T-helper 22 cell (primary cell): ENCODE results near the gene NUDT3.
"Not testable (repeated sequence)": the region's sequence is repeated elsewhere in the genome, so short reads cannot be mapped to it uniquely, and the experiment has no call there.

ENCODE experiments used
- DNase-seq: peaks from one replicate; pipeline ENCODE4 v3.0.0-alpha.2; 2020; ENCODE audit warnings: low read depth

Gene NUDT3

DNA sequence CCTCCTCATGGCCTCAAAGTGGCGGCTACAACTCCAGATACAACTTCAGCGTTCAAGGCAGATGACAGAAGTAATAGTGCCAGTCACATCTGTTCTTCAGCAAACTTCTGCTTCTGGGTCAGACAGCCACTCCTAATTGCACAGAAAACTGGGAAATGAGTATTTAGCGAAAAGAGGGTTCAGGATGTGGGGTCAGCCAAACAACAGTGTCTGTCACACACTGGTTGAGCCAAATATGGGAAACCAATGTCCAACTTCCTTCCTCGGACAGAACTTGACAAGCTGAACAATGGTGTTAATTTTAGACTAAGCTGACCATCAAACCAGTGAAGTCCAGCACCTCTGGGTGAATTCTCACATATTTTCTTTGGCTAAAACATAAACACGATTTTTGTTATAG, 22.1 kb downstream of the NUDT3 start:
- DNase-seq: no peak

DNA sequence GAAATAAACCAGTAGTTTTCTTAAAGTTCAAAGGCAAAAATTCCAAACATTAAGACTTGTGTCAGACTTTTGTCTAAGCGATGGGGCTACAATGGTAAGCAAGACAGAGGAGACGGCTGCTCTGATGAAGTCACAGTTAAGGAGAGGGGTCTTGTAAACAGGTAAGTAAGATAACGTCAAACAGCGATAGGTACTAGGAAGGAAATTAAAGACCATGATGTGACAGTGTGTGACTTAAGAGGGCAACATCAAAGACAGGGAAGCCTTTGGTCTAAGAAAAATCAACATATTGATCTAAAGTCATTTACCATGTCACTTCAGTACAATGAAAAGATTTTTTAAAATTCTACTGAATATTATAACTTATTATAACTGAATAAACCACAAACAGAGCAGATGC, 23.1 kb downstream of the NUDT3 start:
- no peak for DNase-seq

DNA sequence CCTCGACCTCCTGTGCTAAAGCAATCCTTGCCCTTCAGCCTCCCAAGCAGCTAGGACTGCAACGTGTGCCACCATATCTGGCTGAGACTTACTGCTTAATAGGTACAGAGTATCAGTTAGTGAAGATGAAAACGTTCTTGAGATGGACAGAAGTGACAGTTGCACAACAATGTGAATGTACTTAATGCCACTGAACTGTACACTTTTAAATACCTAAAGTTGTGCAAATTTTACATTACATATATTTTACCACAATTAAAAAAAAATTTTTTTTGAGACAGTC, 25.9 kb downstream of the NUDT3 start:
- DNase-seq: no peak

DNA sequence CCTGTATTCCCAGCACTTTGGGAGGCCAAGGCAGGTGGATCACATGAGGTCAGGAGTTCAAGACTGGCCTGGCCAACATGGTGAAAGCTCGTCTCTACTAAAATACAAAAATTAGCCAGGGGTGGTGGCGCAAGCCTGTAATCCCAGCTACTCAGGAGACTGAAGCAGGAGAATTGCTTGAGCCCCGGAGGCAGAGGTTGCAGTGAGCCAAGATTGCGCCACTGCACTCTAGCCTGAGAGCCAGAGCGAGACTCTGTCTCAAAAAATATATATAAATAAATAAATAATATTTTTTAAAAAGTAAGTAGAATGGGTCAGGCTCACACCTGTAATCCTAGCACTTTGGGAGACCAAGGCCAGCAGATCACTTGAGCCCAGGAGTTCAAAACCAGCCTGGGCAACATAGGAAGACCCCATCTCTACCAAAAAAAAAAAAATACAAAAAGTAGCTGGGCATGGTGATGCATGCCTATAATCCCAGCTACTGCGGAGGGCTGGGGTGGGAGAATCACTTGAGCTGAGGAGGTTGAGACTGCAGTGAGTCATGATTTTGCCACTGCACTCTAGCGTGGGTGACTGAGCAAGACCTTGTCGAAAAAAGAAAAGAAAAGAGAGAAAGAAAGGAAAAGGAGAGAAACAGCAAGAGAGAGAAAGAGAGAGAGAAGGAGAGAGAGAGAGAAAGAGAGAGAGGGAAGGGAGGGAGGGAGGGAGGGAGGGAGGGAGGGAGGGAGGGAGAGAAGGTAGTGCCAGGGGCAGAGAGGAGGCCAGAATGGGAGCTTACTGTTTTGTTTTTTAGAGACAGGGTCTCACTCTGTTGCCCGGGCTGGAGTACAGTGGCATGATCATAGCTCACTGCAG, 26.5 kb downstream of the NUDT3 start:
- DNase-seq: not testable (repeated sequence)

DNA sequence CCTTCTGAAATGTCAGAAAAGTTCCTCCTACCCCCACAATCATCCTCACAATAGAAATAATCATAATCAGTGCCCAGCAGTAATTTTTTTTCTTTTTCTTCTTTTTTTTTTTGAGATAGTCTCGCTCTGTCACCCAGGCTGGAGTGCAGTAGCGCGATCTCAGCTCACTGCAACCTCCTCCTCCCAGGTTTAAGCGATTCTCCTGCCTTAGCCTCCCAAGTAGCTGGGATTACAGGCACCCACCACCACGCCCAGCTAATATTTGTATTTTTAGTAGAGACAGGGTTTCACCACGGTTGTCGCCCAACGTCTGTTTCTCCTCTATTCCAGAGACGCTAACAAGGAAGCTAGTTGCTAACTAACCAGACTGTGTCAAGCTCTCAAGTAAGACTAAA, 28.8 kb downstream of the NUDT3 start:
- DNase-seq: not testable (repeated sequence)

DNA sequence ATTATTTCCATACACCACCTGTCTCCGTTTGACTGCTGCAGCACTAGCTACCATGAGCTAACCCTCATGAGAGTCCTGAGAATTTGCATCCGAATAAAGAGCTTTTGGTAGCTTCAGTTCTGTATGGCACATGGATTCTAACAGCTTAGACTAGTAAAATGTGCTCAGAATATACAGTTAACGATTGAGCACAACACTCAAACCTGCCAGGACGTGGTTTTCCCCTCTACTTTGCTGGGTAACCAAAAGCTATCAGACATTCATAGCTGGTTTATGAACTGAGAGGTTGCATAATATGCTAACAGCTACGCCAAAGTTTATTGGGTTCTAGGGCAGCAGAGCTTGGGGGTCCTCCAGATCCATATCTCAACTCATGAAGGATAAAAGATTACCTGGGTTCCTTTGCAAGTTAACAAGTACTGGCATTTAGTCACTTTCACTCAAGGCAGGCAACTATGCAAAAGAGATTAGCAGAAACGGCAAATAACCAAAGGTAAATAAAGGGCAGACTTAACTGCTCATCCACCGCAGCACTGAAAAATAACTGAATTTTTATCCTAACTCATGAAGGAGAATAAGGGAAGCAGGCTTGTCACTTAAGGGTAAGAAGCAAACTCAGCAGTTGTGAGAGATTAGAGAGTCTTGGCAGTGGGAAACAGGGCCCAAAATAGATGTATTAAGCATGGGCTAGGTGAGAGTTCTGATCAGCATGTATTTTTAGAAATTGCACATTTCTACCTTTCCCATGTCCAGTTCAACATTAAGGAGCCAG, 29.4 kb downstream of the NUDT3 start:
- no peak for DNase-seq

DNA sequence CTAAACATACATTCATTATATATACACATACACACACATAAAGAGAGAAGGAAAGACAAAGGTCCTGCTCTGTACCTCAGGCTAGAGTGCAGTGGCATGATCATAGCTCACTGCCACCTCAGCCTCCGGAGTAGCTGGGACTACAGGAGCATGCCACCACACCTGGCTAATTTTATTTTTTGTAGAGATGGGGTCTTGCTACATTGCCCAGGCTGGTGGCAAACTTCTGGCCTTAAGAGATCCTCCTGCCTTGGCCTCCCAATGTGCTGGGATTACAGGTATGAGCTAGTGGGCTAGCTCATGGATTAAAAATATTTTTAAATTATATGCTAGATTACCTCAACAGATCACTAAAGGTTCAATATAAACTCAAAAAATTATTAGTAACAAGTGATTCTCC, 30.3 kb downstream of the NUDT3 start:
- no peak for DNase-seq

DNA sequence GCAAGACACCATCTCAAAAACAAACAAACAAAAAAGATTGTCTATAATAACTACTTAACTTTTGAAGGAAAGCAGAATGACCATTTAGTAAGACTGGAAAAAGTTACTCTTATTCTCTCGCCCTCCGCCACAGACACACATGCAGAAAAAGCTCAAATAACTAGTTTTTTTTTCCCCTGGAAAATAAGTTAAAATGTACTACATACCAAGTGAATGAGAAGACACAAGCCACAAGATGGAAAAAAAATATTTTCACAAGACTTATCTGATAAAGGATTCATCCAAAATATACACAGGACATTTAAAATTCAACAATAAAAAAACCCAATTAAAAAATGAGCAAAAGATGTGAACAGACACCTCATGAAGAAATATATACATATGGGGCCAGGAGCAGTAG, 31.9 kb downstream of the NUDT3 start:
- no peak for DNase-seq

DNA sequence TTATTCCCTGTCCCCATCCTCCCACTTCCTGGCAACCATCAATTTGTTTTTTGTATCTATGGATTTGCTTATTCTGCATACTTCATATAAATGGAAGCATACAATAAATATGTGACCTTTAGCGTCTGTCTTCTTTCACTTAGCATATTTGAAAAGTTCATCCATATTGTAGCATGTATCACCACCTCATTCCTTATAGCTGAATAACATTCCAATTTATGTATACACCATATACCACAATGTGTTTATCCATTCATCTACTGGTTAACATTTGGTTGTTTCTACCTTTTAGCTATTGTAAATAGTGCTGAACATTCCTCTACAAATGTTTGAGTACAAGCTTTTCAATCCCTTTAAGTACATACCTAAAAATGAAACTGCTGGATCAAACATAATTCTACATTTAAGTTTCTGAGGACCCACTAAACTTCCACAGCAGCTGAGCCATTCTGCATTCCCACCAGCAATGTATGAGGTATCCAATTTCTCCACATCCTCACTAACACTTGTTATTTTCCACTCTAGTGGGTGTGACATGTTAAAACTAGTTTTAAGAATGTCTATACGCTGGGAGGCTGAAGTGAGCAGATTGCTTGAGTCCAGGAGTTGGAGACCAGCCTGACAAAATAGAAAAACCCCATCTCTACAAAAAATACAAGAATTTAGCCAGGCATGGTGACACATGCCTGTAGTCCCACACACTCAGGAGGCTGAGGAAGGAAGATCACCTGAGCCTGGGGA, 32.9 kb downstream of the NUDT3 start:
- no peak for DNase-seq

DNA sequence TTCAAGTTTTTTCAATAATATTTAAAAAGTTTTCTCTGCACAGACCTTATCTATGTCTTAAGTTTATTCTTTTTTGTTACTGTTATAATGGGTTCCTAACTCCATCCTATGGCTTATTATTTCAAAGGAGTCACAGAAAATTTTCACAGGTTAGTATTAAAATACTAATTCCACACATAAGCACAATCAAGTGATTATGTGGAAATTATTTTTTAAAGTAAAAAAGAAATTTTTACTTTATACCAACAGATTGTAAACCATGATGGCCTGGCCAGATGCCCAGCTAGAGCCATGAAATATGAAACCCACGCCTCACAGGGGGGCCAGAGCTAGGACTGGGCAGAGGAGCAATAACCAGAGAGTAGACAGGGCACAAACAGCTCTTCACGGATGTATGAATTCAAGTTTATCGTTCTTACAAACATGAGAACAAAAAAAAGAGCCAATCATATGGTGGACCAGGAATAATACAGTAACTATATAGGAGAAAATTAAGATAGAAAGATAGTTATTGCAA, 34.0 kb downstream of the NUDT3 start:
- DNase-seq: no peak

DNA sequence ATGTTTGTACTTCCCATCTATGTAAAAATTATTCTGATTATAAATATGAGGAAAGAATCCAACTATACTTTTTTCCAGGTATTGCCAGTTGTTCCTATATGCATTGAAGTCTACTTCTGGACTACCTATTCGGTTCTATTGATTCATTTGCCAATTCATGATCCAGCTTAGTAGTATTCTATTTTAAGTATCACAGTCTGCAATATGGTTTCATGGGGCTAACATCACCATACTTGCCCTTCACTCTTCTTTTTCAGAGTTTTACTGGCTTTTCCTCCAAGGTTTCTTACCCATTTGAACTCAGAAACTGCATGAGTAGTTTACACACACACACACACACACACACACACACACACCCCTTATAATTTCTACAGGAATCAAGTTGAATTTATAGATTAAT, 34.5 kb downstream of the NUDT3 start:
- DNase-seq: no peak

DNA sequence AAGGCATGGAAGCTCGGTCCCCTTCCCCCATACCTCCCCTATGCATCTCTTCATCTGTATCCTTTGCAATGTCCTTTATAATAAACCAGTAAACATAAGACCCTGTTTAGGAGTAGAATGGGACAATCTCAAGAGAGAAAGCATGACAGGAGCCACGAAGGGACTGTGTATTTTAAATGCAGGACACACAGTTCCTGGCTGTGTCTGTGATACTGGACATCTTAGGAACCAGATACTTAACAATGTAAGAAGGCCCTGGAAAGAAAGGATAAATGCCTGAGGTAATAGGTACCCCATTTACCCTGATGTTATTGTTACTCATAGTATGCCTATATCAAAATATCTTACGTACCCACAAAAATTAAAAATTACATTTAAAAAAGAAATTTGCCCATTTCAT, 36.6 kb downstream of the NUDT3 start:
- DNase-seq: no peak

DNA sequence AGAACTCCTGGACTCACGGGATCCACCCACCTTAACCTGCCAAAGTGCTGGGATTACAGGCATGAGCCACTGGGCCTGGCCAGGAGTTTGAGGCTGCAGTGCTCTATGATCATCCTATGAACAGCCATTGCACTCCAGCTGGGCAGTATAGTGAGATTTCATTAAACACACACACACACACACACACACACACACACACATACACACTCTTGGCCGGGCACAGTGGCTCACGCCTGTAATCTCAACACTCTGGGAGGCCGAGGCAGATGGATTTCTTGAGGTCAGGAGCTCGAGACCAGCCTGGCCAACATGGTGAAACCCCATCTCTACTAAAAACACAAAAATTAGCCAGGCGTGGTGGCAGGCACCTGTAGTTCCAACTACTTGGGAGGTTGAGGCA, 38.2 kb downstream of the NUDT3 start:
- not testable (repeated sequence) for DNase-seq

DNA sequence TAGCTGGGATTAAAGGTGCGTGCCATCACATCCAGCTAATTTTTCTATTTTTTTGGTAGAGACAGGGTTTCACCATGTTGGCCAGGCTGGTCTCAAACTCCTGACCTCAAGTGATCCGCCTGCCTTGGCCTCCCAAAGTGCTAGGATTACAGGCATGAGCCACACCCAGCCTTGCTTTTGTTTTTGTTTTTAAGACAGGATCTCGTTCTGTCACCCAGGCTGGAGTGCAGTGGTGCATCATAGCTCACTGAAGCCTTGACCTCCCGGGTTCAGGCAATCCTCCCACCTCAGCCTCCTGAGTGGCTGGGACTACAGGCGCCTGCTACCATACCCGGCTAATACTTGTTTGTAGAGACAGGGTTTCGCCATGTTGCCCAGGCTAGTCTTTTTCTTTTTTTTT, 38.9 kb downstream of the NUDT3 start:
- DNase-seq: not testable (repeated sequence)

DNA sequence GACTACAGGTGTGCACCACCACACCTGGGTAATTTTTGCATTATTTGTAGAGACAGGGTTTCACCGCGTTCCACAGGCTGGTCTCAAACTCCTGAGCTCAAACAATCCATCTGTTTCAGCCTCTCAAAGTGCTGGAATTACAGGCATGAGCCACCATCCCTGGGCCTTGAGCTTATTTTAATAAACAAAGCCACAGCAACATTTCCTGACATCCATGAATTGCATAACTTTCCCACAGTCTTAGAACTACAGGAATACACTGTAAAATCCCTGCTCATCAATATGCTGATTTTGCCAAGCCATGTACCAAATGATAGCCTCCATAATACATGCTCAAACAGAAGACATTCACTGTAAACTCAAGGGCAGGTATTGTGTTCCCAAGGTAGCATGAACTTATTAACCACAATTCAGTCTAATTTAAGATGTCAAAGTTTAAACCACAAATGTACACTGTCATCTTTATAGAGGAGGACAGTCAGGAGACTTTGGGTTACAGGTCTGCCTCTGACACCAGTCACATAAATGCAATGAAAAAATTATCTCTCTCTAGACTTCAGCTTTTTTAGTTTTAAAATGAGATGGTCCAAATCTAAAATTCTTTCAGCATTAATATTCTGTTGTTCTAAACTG, 40.0 kb downstream of the NUDT3 start:
- no peak for DNase-seq

DNA sequence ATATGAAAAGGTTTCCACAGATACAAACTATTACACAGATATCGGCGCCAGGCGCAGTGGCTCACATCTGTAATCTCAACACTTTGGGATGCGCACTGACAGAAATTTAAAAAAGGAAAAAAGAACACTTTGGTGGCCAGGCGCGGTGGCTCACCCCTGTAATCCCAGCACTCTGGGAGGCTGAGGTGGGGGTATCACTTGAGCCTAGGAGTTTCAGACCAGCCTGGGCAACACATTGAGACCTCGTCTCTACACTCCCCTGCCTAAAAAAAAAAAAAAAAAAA, 41.6 kb downstream of the NUDT3 start:
- DNase-seq: no peak

DNA sequence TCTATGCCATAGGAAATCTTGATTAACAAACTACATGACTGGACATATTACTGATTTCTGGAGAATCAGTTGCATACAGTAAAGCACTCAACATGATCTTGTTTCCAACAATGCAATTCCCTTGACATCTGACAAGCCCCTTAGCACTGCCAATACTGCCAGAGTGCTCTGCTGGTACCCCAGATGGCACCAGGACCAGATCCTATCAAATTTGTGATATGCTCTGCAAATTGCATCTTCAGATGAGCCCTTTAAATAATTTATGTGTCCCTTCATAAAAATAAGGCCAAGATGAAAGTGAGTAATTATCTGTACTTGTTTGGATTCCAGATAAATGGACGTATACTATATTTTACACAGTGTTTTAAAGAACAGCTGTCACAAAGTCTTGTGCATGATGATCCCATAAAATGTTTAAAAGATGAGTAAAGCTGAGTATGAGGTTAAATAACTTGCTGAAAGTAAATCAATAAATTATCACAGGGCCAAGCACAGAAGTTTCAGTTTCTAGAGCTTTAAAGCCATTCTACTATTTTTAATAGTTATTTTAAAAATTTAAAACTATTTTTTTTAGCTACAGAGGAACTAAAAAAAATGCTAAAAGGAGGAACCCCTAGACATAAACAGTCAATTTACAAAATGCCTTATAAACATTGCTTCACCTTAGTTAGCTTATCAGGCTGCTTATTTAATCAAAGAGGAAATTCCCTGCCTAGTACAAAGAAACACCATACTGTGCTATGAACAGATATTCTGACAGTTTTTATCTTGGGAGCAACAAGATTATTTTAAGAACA, 42.1 kb downstream of the NUDT3 start:
- no peak for DNase-seq

DNA sequence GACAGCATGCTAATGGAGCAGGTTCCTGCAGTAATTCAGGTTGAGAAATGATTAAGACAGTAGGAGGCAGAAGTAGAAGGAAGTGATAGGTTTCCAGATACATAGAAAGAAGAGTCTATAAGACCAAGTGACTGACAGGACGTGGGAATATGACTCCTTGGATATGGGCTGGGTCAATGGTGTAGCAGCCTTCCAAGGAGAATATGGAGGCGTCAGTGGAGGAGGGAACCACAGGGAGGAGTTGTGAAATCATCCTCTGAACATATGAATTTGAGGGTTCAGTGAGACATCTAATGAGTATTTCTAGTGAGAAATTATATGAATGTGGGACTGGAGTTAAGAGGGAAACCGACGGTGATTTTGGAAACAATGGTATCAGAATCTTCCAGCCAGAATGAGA, 43.3 kb downstream of the NUDT3 start:
- no peak for DNase-seq

DNA sequence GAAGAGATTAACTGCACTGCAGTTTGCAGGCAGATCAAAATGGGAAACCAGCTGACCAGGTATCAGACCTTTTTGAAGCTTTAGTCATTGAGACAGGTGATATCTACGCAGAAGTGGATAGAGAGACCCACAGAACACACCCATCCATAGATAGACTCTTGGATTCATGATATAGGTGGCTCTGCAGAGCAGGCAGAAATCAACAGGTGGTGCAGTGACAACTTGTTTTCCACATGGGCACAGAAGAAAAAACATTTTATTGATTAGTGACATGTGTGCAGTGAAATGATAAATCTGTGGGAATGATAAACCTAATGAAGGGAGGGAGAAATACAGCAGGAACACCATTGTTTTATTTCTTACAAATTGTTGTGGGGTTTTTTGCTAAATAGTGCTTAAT, 45.2 kb downstream of the NUDT3 start:
- no peak for DNase-seq

DNA sequence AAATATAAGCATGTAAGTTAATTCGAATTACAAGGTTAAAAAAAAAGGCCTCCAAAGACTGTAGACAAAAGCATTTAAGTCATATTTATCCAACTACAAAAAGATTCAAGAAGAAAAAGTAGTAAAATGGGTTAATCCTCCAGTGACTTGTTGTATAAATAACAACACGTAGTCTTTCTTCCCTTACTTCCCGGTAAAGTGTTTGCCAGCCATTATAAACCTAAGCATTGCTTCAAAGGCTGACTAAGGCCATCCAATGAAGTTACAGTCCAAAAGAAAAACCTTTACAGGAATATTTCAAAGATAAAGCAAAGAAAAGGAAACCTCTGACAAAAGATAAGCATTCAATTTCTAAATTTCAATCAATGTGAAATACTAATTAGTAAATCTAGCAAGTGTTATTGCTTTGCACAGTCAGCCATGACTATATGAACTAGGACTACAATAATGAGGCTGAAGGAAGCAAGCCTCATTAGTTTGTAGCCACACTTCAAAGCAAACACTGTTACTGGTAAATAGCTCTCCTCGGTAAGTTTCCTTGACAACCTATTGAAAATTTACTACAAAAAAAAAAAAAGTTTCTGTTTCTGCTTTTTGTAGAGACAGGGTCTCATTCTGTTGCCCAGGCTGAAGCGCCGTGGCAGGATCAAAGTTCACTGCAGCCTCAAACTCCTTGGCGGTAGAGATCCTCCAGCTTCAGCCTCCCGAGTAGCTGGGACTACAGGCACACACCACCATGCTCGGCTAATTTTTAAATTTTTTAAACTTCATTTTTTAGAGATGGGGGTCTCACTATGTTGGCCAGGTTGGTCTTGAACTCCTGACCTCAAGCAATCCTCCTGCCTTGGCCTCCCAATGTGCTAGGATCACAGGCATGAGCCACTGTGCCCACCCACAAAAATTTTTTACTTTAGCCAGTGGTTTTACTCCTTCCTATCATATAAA, 46.0 kb downstream of the NUDT3 start:
- no peak for DNase-seq

DNA sequence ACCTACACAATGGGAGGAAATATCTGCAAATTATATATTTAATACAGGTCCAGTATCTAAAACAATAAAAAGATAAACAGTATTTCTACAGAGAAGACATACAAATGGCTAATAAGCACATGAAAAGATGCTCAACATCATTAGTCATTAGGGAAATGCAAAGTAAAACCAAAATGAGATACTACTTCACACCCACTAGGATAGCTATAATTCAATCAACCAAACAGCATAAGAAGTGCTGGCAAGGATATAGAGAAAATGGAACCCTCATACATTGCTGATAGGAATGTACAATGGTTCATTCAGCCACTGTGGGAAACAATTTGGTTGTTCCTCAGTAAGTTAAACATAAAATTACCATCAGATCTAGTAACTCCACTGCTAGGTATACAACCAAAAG, 48.7 kb downstream of the NUDT3 start:
- no peak for DNase-seq
